HG03521 (cell line): ENCODE results near the gene RNASE7.
A peak's percentile ranks its signal among the peaks of the same experiment; 100 is the strongest.

Experiments
- ATAC-seq: cut with Tn5 transposase; IDR thresholded peaks from one replicate; pipeline ENCODE4 v1.9.1; 2021; ENCODE audit warnings: mild to moderate bottlenecking, moderate library complexity; ENCODE audit not compliant: unreplicated experiment

RNASE7 gene

GRCh38 chr14:21066882-21067502 lies 24.8 kb downstream of the RNASE7 start:
- ATAC-seq = no peak

GRCh38 chr14:21068521-21069387 lies 26.6 kb downstream of the RNASE7 start:
- ATAC-seq = no peak

GRCh38 chr14:21069388-21070082 lies 27.4 kb downstream of the RNASE7 start:
- no peak for ATAC-seq

GRCh38 chr14:21070083-21070609 lies 28.0 kb downstream of the RNASE7 start, which contains the start of gene ARHGEF40:
Gene ARHGEF40, plus strand, starts transcription at chr14:21070304. Its CDS starts 93 bp downstream, at chr14:21070397.
- no peak for ATAC-seq

- ATAC-seq = peak; percentile 6
Measured at GRCh38 chr14:21070610-21071224, 28.6 kb downstream of the RNASE7 start.

GRCh38 chr14:21071225-21072030 lies 29.3 kb downstream of the RNASE7 start:
- peak; percentile 64 for ATAC-seq

- no peak for ATAC-seq
Measured at GRCh38 chr14:21072031-21072473, 29.9 kb downstream of the RNASE7 start.

- ATAC-seq = no peak
Measured at GRCh38 chr14:21072781-21073339, 30.7 kb downstream of the RNASE7 start.

- ATAC-seq = no peak
Measured at GRCh38 chr14:21073921-21074320, 31.8 kb downstream of the RNASE7 start.

- ATAC-seq = no peak
Measured at GRCh38 chr14:21074398-21075272, 32.5 kb downstream of the RNASE7 start.

- no peak for ATAC-seq
Measured at GRCh38 chr14:21075719-21076437, 33.7 kb downstream of the RNASE7 start.

GRCh38 chr14:21077672-21078071 lies 35.5 kb downstream of the RNASE7 start:
- no peak for ATAC-seq

- no peak for ATAC-seq
Measured at GRCh38 chr14:21078287-21078686, 36.1 kb downstream of the RNASE7 start.

GRCh38 chr14:21078726-21079125 lies 36.6 kb downstream of the RNASE7 start:
- no peak for ATAC-seq

GRCh38 chr14:21081521-21082142 lies 39.5 kb downstream of the RNASE7 start:
- ATAC-seq = no peak

- no peak for ATAC-seq
Measured at GRCh38 chr14:21083565-21084325, 41.6 kb downstream of the RNASE7 start.

GRCh38 chr14:21084396-21084795 lies 42.2 kb downstream of the RNASE7 start:
- no peak for ATAC-seq
